ENCODE measurements around the gene IL6R. TPM values are rescaled to one million over a fixed set of nuclear protein-coding genes. Genes with fewer than 3 reads are reported as not detected.

The IL6R gene
- total RNA-seq, 5 donors from 2014 or later (not counting 1 experiment from before 2014, with no cell fraction given) = 76.0 to 87.9 (median 80.8) TPM

DNA sequence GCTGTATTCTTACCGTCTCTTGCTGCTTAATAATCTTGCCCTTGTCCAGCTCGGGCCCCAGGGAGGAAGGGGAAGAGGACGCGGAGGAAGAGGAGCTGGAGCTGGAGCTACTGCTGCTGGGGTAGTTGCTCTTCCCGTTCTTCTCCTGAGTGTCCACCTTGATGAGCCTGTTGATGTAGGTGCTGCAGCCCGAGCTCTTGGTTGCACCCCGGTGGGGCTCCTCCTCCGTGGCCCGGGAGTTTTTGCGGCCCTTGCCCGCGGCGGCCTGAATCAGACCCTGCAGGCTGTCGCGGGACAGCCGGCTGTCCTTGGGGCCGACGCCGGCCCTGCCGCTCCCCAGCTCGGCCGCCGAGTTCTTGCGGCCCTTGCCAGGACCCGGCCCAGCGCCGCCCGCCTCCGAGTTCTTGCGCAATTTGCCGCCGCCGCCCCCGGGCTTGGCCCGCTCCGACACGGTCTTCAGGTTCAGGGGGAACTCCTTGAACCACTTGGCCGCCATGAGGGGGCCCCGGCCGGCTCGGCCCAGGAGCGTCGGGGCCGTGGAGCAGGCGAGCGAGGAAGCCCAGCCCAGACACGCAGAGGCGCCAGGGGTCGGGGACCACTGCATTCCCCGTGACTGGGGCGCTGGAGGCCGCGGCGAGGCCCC is 96.4 kb downstream of the IL6R start:
- Mint-ChIP-seq H3K9me3 (no peaks in the 10 kb centered on the region), H3K27ac (no peak overlapping the region), H3K4me3 (peak overlapping the region in 2 of 3 donors; percentile 55 to 62), H3K4me1 (peaks cover 9 to 15% (median 12%) of the 10 kb centered on the region in 3 donors), H3K27me3 (peaks cover 43 to 54% of the 10 kb centered on the region in 2 donors), H3K36me3 (no peaks in the 10 kb centered on the region)
- DNase-seq (peak in 3 of 35 experiments; percentile 7 to 13 (median 11)), ATAC-seq (replicated peaks in 1 of 4) (peak in 3 of 4 experiments; percentile 28 to 32 (median 32))
- H3K9me3 ChIP-seq = no peaks in the 10 kb centered on the region
- H3K36me3 ChIP-seq (ENCODE audit: control insufficient read depth in 2 of 2, extremely low read depth in 1 of 2, insufficient read depth in 1 of 2, low read length in 1 of 2) = no peaks in the 10 kb centered on the region
- WGBS (ENCODE audit: insufficient coverage) = 25% methylated on average over 53 of the region's 54 CpGs
- CTCF ChIA-PET = no interaction called here
- peaks cover 16 to 40% of the 10 kb centered on the region in 2 experiments for H3K27me3 ChIP-seq (replicated peaks in 1 of 2; ENCODE audit: control insufficient read depth in 2 of 2, extremely low read depth in 1 of 2, insufficient read depth in 2 of 2, low read length in 1 of 2)
- H3K4me1 ChIP-seq (ENCODE audit: control insufficient read depth in 1 of 2, extremely low read depth in 1 of 2, insufficient read depth in 2 of 2, low read length in 2 of 2) = peaks cover 8 to 21% of the 10 kb centered on the region in 2 experiments
- POLR2A ChIA-PET = interaction anchor here in 1 of 2 donors (0.5 kb wide), 1 partner anchor 14 kb away, joined by 10 read pairs; no protein-coding TSS in a partner anchor
- H3K4me3 ChIP-seq (ENCODE audit: control insufficient read depth in 1 of 2, extremely low read depth in 1 of 2, low read length in 1 of 2) = peak overlapping the region in 1 of 2 donors; percentile 38
- H3K27ac ChIP-seq (ENCODE audit: low read length) = no peak overlapping the region

DNA sequence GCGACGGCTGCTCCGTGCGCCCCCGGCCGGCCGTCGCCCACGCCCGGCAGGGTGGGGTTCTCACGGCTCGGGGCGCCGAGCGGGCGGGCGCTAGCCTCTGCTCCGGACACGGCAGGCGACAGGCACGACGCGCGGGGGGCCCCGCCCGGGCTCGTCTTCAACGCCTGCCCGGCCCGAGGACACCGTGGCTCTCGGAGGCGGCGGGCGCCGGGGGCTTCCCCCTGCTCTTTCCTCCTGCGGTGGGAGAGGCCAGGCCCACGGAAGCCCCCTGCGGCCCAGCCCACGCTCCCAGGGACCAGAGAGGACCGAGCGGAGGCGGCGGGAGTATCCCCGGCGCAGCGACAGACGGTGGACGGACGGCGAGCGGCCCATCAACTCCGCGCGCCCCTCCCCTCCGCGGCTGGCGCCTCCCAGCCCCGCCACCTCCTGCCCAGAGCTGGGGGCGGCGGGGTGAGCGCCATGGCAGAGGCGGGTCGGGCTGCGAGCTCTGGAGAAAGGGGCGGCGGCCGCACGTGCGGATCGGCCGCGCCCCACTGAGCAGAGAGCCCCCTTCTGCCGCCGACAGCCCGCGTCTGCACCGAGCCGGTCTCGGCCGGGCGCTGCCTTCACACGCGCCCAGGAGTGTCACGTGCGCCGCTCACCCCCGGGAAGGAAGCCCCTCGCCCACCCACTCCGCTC is 97.1 kb downstream of the IL6R start, which contains the start of the genes SHE and TDRD10:
Gene SHE, minus strand, starts transcription at position 347 of the 678 bp plus-strand sequence. CDS start 386 bp downstream, outside the sequence.
Gene TDRD10, plus strand, starts transcription at position 154 of the 678 bp plus-strand sequence. CDS start 4,685 bp downstream, outside the sequence.
- peaks cover 2 to 17% of the 10 kb centered on the region in 2 experiments for H3K4me1 ChIP-seq (ENCODE audit: control insufficient read depth in 1 of 2, extremely low read depth in 1 of 2, insufficient read depth in 2 of 2, low read length in 2 of 2)
- Mint-ChIP-seq H3K36me3 (no peaks in the 10 kb centered on the region), H3K27me3 (peaks cover 47 to 60% of the 10 kb centered on the region in 2 donors), H3K27ac (no peak within 1 kb of the TSS), H3K9me3 (no peaks in the 10 kb centered on the region), H3K4me1 (peaks cover 3 to 8% (median 6%) of the 10 kb centered on the region in 3 donors), H3K4me3 (peak within 1 kb of the TSS; percentile 52 to 62 (median 55))
- POLR2A ChIA-PET = interaction anchor here in 1 of 2 donors (0.5 kb wide), 1 partner anchor 15 kb away, joined by 10 read pairs; no protein-coding TSS in a partner anchor
- H3K36me3 ChIP-seq (ENCODE audit: control insufficient read depth in 2 of 2, extremely low read depth in 1 of 2, insufficient read depth in 1 of 2, low read length in 1 of 2) = no peaks in the 10 kb centered on the region
- peak in 8 of 35 experiments; percentile 2 to 22 (median 13) for DNase-seq
- CTCF ChIA-PET = no interaction called here
- WGBS (ENCODE audit: insufficient coverage) = 5% methylated on average over 82 of the region's 90 CpGs
- H3K27ac ChIP-seq (ENCODE audit: low read length) = no peak within 1 kb of the TSS
- ATAC-seq (replicated peaks in 1 of 4) = peak; percentile 54 to 71 (median 65)
- H3K27me3 ChIP-seq (replicated peaks in 1 of 2; ENCODE audit: control insufficient read depth in 2 of 2, extremely low read depth in 1 of 2, insufficient read depth in 2 of 2, low read length in 1 of 2) = peaks cover 16 to 46% of the 10 kb centered on the region in 2 experiments
- H3K9me3 ChIP-seq = no peaks in the 10 kb centered on the region
- H3K4me3 ChIP-seq (ENCODE audit: control insufficient read depth in 1 of 2, extremely low read depth in 1 of 2, low read length in 1 of 2) = peak within 1 kb of the TSS in 1 of 2 donors; percentile 38

DNA sequence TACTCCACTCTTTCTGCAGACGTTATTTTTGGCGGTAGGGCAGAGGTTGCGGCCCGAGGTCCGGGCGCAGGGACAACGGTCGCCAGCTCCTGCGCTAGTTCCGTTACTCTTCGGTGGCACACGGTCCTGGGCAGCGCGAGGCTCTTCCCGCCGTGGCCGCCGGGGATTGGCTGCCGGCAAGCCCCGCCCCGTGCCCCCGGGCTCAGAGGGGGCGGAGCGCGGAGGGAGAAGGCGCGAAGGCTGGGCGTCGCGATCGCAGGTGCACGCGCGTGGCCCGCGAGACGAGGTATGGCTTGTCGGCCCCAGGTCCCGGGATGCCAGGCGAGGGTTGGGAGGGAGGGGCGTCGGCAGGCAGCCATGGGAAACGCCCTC is 97.6 kb downstream of the IL6R start:
- Histone ChIP-seq H3K4me3 (ENCODE audit: control insufficient read depth in 1 of 2, extremely low read depth in 1 of 2, low read length in 1 of 2) (no peak overlapping the region), H3K36me3 (ENCODE audit: control insufficient read depth in 2 of 2, extremely low read depth in 1 of 2, insufficient read depth in 1 of 2, low read length in 1 of 2) (no peaks in the 10 kb centered on the region), H3K27me3 (replicated peaks in 1 of 2; ENCODE audit: control insufficient read depth in 2 of 2, extremely low read depth in 1 of 2, insufficient read depth in 2 of 2, low read length in 1 of 2) (peaks cover 16 to 51% of the 10 kb centered on the region in 2 experiments), H3K4me1 (ENCODE audit: control insufficient read depth in 1 of 2, extremely low read depth in 1 of 2, insufficient read depth in 2 of 2, low read length in 2 of 2) (peaks cover 0 to 17% of the 10 kb centered on the region in 2 experiments), H3K9me3 (no peaks in the 10 kb centered on the region), H3K27ac (ENCODE audit: low read length) (no peak overlapping the region)
- Mint-ChIP-seq H3K27ac (no peak overlapping the region), H3K4me3 (peak overlapping the region; percentile 39 to 52 (median 49)), H3K4me1 (peaks cover under 1 to 8% (median 2%) of the 10 kb centered on the region in 3 donors), H3K36me3 (no peaks in the 10 kb centered on the region), H3K9me3 (no peaks in the 10 kb centered on the region), H3K27me3 (peaks cover 52 to 65% of the 10 kb centered on the region in 2 donors)
- CTCF ChIA-PET = no interaction called here
- POLR2A ChIA-PET = no interaction called here
- WGBS (ENCODE audit: insufficient coverage) = 29% methylated on average over 40 of the region's 43 CpGs
- DNase-seq = peak in 1 of 35 experiments; percentile 8
- peak in 1 of 4 experiments; percentile 13 for ATAC-seq (replicated peaks in 1 of 4)

DNA sequence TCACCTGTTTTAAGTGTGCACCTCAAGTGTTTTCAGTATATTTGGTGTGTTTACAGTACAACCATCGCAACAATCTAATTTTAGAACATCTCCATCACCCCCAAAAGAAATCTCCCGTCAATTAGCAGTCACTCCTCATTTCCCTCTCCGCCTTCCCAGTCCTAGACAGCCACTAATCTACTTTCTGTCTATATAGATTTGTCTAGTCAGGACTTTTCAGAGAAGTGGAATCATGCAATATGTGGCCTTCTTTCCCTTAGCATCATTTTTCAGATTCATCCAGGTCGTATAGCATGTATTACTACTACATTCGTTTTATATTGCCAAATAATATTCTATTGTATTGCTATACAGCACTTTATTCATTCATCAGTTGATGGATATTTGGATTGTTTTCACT is 98.8 kb downstream of the IL6R start:
- H3K27ac Mint-ChIP-seq = no peak overlapping the region
- CTCF ChIA-PET = interaction anchor here in 1 of 2 donors (0.6 kb wide), 1 partner anchor 659 kb away, joined by 4 read pairs; no protein-coding TSS in a partner anchor
- DNase-seq (no peak), ATAC-seq (replicated peaks in 1 of 4) (no peak)
- peaks cover 0 to 8% (median 2%) of the 10 kb centered on the region in 3 donors for H3K4me1 Mint-ChIP-seq
- H3K36me3 Mint-ChIP-seq = no peaks in the 10 kb centered on the region
- H3K27me3 ChIP-seq (replicated peaks in 1 of 2; ENCODE audit: control insufficient read depth in 2 of 2, extremely low read depth in 1 of 2, insufficient read depth in 2 of 2, low read length in 1 of 2) = peaks cover 16 to 53% of the 10 kb centered on the region in 2 experiments
- POLR2A ChIA-PET = no interaction called here
- H3K4me1 ChIP-seq (ENCODE audit: control insufficient read depth in 1 of 2, extremely low read depth in 1 of 2, insufficient read depth in 2 of 2, low read length in 2 of 2) = peaks cover 0 to 17% of the 10 kb centered on the region in 2 experiments
- peak overlapping the region; percentile 10 to 52 (median 39) for H3K4me3 Mint-ChIP-seq
- H3K4me3 ChIP-seq (ENCODE audit: control insufficient read depth in 1 of 2, extremely low read depth in 1 of 2, low read length in 1 of 2) = no peak overlapping the region
- H3K9me3 Mint-ChIP-seq = no peaks in the 10 kb centered on the region
- H3K27ac ChIP-seq (ENCODE audit: low read length) = no peak overlapping the region
- peaks cover 62 to 75% of the 10 kb centered on the region in 2 donors for H3K27me3 Mint-ChIP-seq
- no peaks in the 10 kb centered on the region for H3K9me3 ChIP-seq
- whole genome bisulfite sequencing (ENCODE audit: insufficient coverage) = no CpG with 5 or more reads among the region's 5 CpGs
- H3K36me3 ChIP-seq (ENCODE audit: control insufficient read depth in 2 of 2, extremely low read depth in 1 of 2, insufficient read depth in 1 of 2, low read length in 1 of 2) = no peaks in the 10 kb centered on the region

DNA sequence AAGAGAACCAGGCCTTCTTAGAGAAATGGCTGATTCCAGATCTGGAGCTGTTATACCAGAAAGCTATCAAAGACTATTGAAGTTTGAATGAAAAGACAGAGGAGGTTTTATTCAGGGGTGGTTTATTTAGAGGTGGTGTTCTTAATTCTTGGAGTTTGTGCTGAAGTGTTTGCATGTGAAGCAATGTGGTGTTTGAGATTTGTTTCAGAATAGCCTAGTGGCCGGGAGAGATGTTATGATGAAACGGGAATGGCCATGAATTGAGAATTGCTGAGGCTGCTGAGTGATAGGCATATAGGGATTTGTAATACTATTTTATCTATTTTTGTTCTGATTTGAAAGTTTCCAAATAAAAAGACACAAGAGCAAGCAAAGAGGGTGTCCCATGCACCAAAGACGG is 107.6 kb downstream of the IL6R start:
- Histone ChIP-seq H3K36me3 (ENCODE audit: control insufficient read depth in 2 of 2, extremely low read depth in 1 of 2, insufficient read depth in 1 of 2, low read length in 1 of 2) (no peaks in the 10 kb centered on the region), H3K4me3 (ENCODE audit: control insufficient read depth in 1 of 2, extremely low read depth in 1 of 2, low read length in 1 of 2) (no peak overlapping the region), H3K4me1 (ENCODE audit: control insufficient read depth in 1 of 2, extremely low read depth in 1 of 2, insufficient read depth in 2 of 2, low read length in 2 of 2) (no peaks in the 10 kb centered on the region), H3K27ac (ENCODE audit: low read length) (no peak overlapping the region), H3K27me3 (replicated peaks in 1 of 2; ENCODE audit: control insufficient read depth in 2 of 2, extremely low read depth in 1 of 2, insufficient read depth in 2 of 2, low read length in 1 of 2) (peaks cover 0 to 35% of the 10 kb centered on the region in 2 experiments), H3K9me3 (no peaks in the 10 kb centered on the region)
- WGBS (ENCODE audit: insufficient coverage) = no CpG with 5 or more reads among the region's 3 CpGs
- no peak for DNase-seq
- Mint-ChIP-seq H3K27me3 (peaks cover 17 to 47% of the 10 kb centered on the region in 2 donors), H3K4me1 (no peaks in the 10 kb centered on the region), H3K27ac (no peak overlapping the region), H3K9me3 (no peaks in the 10 kb centered on the region), H3K36me3 (no peaks in the 10 kb centered on the region), H3K4me3 (no peak overlapping the region)
- POLR2A ChIA-PET = no interaction called here
- no peak for ATAC-seq (replicated peaks in 1 of 4)
- CTCF ChIA-PET = no interaction called here

DNA sequence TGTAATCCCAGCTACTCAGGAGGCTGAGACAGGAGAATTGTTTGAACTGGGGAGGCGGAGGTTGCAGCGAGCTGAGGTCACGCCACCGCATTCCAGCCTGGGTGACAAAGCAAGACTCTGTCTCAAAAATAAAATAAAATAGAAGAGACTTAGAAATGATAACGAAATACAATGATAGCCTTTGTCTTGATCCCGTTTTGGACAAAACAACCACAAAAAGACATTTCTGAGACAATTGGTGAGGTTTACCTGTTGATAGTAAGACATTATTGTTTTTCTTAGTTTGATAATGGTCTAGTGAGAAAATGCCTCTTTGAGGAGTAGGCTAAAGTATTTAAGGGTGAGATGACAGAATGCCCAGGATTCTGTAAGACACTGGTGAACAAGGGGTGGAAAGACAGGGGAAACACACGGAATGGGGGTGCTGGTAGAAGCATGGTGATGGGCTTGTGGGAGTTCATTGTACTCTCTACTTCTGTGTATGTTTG is 109.0 kb downstream of the IL6R start:
- CTCF ChIA-PET = no interaction called here
- Mint-ChIP-seq H3K4me3 (no peak overlapping the region), H3K4me1 (no peaks in the 10 kb centered on the region), H3K36me3 (no peaks in the 10 kb centered on the region), H3K27me3 (peaks cover 7 to 37% of the 10 kb centered on the region in 2 donors), H3K9me3 (no peaks in the 10 kb centered on the region), H3K27ac (no peak overlapping the region)
- 100% methylated on average over 2 of the region's 7 CpGs for WGBS (ENCODE audit: insufficient coverage)
- ATAC-seq (replicated peaks in 1 of 4) (no peak), DNase-seq (no peak)
- no peak overlapping the region for H3K27ac ChIP-seq (ENCODE audit: low read length)
- H3K4me3 ChIP-seq (ENCODE audit: control insufficient read depth in 1 of 2, extremely low read depth in 1 of 2, low read length in 1 of 2) = no peak overlapping the region
- H3K27me3 ChIP-seq (replicated peaks in 1 of 2; ENCODE audit: control insufficient read depth in 2 of 2, extremely low read depth in 1 of 2, insufficient read depth in 2 of 2, low read length in 1 of 2) = peaks cover 0 to 33% of the 10 kb centered on the region in 2 experiments
- no peaks in the 10 kb centered on the region for H3K9me3 ChIP-seq
- no peaks in the 10 kb centered on the region for H3K36me3 ChIP-seq (ENCODE audit: control insufficient read depth in 2 of 2, extremely low read depth in 1 of 2, insufficient read depth in 1 of 2, low read length in 1 of 2)
- no peaks in the 10 kb centered on the region for H3K4me1 ChIP-seq (ENCODE audit: control insufficient read depth in 1 of 2, extremely low read depth in 1 of 2, insufficient read depth in 2 of 2, low read length in 2 of 2)
- POLR2A ChIA-PET = no interaction called here
